H1 (cell line): ENCODE results near the gene PKMYT1. TPM values are rescaled to one million over a fixed set of nuclear protein-coding genes. Genes with fewer than 3 reads are reported as not detected.
A peak's percentile ranks its signal among the peaks of the same experiment; 100 is the strongest.

ENCODE experiments used
- CTCF ChIA-PET: fragments of 300-600 bp; sonication (Branson Sonifier 250); formaldehyde crosslinking; loops from one replicate; lab custom pipeline; 2021; ENCODE audit not compliant: partially characterized antibody; lab: Charles Lee
- POLR2A ChIA-PET: fragments of 300-600 bp; sonication (Branson Sonifier 250); formaldehyde crosslinking; loops from one replicate; lab custom pipeline; 2021; ENCODE audit warnings: inconsistent platforms; ENCODE audit not compliant: partially characterized antibody; lab: Charles Lee
- DNase-seq, 2 experiments: peaks; one replicate each; pipeline versions ENCODE4 v3.0.0 to v3.0.0-alpha.2; 2010 to 2022; ENCODE audit warnings: low spot score in 2 of 2, low read depth in 1 of 2, mixed read lengths in 1 of 2
- FAIRE-seq: peaks from 2 replicates; lab custom pipeline; 2011; peaks lifted over from hg19 to GRCh38; lab: Jason Lieb, UNC
- H2AFZ ChIP-seq: 2 replicates; pipeline ENCODE4 v1.8.1; 2012; ENCODE audit warnings: low read length, inconsistent platforms
- H2AK5ac ChIP-seq: 2 replicates; pipeline ENCODE4 v1.6.1; 2013; ENCODE audit warnings: low read depth, low read length
- H2BK120ac ChIP-seq: replicated peaks from 2 replicates; pipeline ENCODE3; 2013; ENCODE audit warnings: low read depth, low read length, inconsistent platforms
- H2BK12ac ChIP-seq: 2 replicates; pipeline ENCODE4 v1.6.1; 2013; ENCODE audit warnings: low read depth, low read length
- H2BK15ac ChIP-seq: 2 replicates; pipeline ENCODE4 v1.6.1; 2013; ENCODE audit warnings: low read length
- H2BK20ac ChIP-seq: 2 replicates; pipeline ENCODE4 v1.6.1; 2013; ENCODE audit warnings: low read length
- H2BK5ac ChIP-seq: 2 replicates; pipeline ENCODE4 v1.6.1; 2013; ENCODE audit warnings: low read depth, low read length
- H3K14ac ChIP-seq: 2 replicates; pipeline ENCODE4 v1.6.1; 2013; ENCODE audit warnings: inconsistent platforms; ENCODE audit not compliant: insufficient read length
- H3K18ac ChIP-seq: 2 replicates; pipeline ENCODE4 v1.6.1; 2013; ENCODE audit warnings: low read length; ENCODE audit errors: extremely low read depth
- H3K23ac ChIP-seq: 2 replicates; pipeline ENCODE4 v1.6.1; 2013; ENCODE audit warnings: inconsistent platforms; ENCODE audit not compliant: insufficient read length
- H3K23me2 ChIP-seq: 2 replicates; pipeline ENCODE4 v1.6.1; 2013; ENCODE audit warnings: low read depth, low read length
- H3K27ac ChIP-seq: 2 replicates; pipeline ENCODE4 v1.6.1; 2011; ENCODE audit warnings: low read depth, low read length, inconsistent platforms
- H3K27me3 ChIP-seq, 4 experiments: replicated peaks in 1 of 4; 1 replicate in 1 of 4; 2 replicates in 3 of 4; pipeline versions ENCODE4 v1.6.1 to v1.8.1; 2011 to 2013; ENCODE audit warnings: low read length in 3 of 4, mild to moderate bottlenecking in 3 of 4, inconsistent platforms in 2 of 4, mixed read lengths in 2 of 4, moderate library complexity in 1 of 4; ENCODE audit not compliant: control insufficient read depth in 3 of 4, insufficient read depth in 3 of 4; ENCODE audit errors: extremely low read depth in 1 of 4
- H3K36me3 ChIP-seq, 4 experiments: 2 replicates each; pipeline versions ENCODE4 v1.6.1 to v1.8.1; 2011 to 2013; ENCODE audit warnings: mild to moderate bottlenecking in 4 of 4, low read length in 3 of 4, moderate library complexity in 2 of 4, control low read depth in 1 of 4, inconsistent platforms in 1 of 4; ENCODE audit not compliant: insufficient read depth in 4 of 4, control insufficient read depth in 2 of 4
- H3K4ac ChIP-seq: replicated peaks from 2 replicates; pipeline ENCODE3; 2013; ENCODE audit warnings: low read length, low read depth, mixed read lengths, inconsistent platforms; ENCODE audit not compliant: insufficient read length
- H3K4me1 ChIP-seq, 4 experiments: replicated peaks in 1 of 4; 1 replicate in 1 of 4; 2 replicates in 3 of 4; pipeline versions ENCODE4 v1.6.1 to v1.8.1; 2011 to 2013; ENCODE audit warnings: low read length in 3 of 4, inconsistent platforms in 2 of 4, mixed read lengths in 1 of 4; ENCODE audit not compliant: insufficient read depth in 4 of 4, control insufficient read depth in 3 of 4
- H3K4me2 ChIP-seq, 2 experiments: 2 replicates each; pipeline versions ENCODE4 v1.6.1 to v1.8.1; 2011 to 2013; ENCODE audit warnings: low read depth in 2 of 2, low read length in 2 of 2, control low read depth in 1 of 2, inconsistent platforms in 1 of 2, mild to moderate bottlenecking in 1 of 2; ENCODE audit not compliant: insufficient read depth in 1 of 2
- H3K4me3 ChIP-seq, 4 experiments: fragments of 200-600, 300-600 bp in 1 of 4; sonication (generic), shearing (Covaris generic), sonication (Bioruptor Twin) in 1 of 4; 2 replicates each; pipeline versions ENCODE4 v1.5.1 to v1.8.1; 2011 to 2016; ENCODE audit warnings: low read length in 4 of 4, low read depth in 3 of 4, control low read depth in 2 of 4, inconsistent platforms in 2 of 4, mild to moderate bottlenecking in 2 of 4, mixed read lengths in 1 of 4, moderate library complexity in 1 of 4; ENCODE audit not compliant: insufficient read depth in 2 of 4; ENCODE audit errors: extremely low read depth in 1 of 4
- H3K56ac ChIP-seq: replicated peaks from 2 replicates; pipeline ENCODE3; 2013; ENCODE audit warnings: low read depth, mild to moderate bottlenecking, mixed read lengths, low read length, inconsistent platforms; ENCODE audit not compliant: insufficient read length
- H3K79me1 ChIP-seq: 2 replicates; pipeline ENCODE4 v1.6.1; 2013; ENCODE audit warnings: low read depth, low read length, control low read depth
- H3K79me2 ChIP-seq, 2 experiments: 2 replicates each; pipeline versions ENCODE4 v1.6.1 to v1.8.1; 2012 to 2013; ENCODE audit warnings: low read length in 2 of 2, mild to moderate bottlenecking in 2 of 2, inconsistent platforms in 1 of 2; ENCODE audit not compliant: insufficient read depth in 2 of 2, control insufficient read depth in 1 of 2
- H3K9ac ChIP-seq, 4 experiments: replicated peaks in 1 of 4; 1 replicate in 1 of 4; 2 replicates in 3 of 4; pipeline versions ENCODE4 v1.6.1 to v1.8.1; 2011 to 2013; ENCODE audit warnings: low read depth in 3 of 4, low read length in 3 of 4, control low read depth in 2 of 4, mild to moderate bottlenecking in 2 of 4, moderate library complexity in 2 of 4, inconsistent platforms in 1 of 4; ENCODE audit errors: extremely low read depth in 1 of 4
- H3K9me3 ChIP-seq, 2 experiments: 2 replicates each; pipeline versions ENCODE4 v1.6.1 to v1.8.1; 2012 to 2013; ENCODE audit warnings: mild to moderate bottlenecking in 2 of 2, moderate library complexity in 2 of 2, control low read depth in 1 of 2, inconsistent platforms in 1 of 2, low read depth in 1 of 2, low read length in 1 of 2, mixed read lengths in 1 of 2; ENCODE audit not compliant: insufficient read depth in 2 of 2
- H4K20me1 ChIP-seq, 2 experiments: replicated peaks in 1 of 2; 2 replicates each; pipeline versions ENCODE3 to v1.8.1; 2011 to 2013; ENCODE audit warnings: inconsistent platforms in 2 of 2, low read length in 2 of 2, mild to moderate bottlenecking in 1 of 2; ENCODE audit not compliant: insufficient read depth in 2 of 2, control insufficient read depth in 1 of 2
- H4K5ac ChIP-seq: 2 replicates; pipeline ENCODE4 v1.6.1; 2013; ENCODE audit warnings: low read length, low read depth, mixed read lengths, inconsistent platforms; ENCODE audit not compliant: insufficient read length
- H4K8ac ChIP-seq: 2 replicates; pipeline ENCODE4 v1.8.0; 2013; ENCODE audit warnings: mild to moderate bottlenecking, moderate library complexity, low read length, inconsistent platforms; ENCODE audit not compliant: insufficient read depth; ENCODE audit errors: extremely low read depth
- H4K91ac ChIP-seq: replicated peaks from 2 replicates; pipeline ENCODE3; 2013; ENCODE audit warnings: low read length, mixed read lengths, inconsistent platforms; ENCODE audit not compliant: insufficient read length
- ASH2L ChIP-seq: fragments of 200-600, 300-600 bp; sonication (generic); IDR thresholded peaks from one replicate; pipeline ENCODE4 v1.7.1; 2017; ENCODE audit warnings: low read length
- BCL11A ChIP-seq, 2 experiments: IDR thresholded peaks; one replicate each; pipeline ENCODE4 v1.6.1; 2011; ENCODE audit warnings: low read depth in 2 of 2, low read length in 2 of 2, mild to moderate bottlenecking in 2 of 2
- CEBPB ChIP-seq: IDR thresholded peaks from 2 replicates; pipeline ENCODE4 v1.6.1; 2012; ENCODE audit warnings: low read depth, low read length
- CHD2 ChIP-seq: IDR thresholded peaks from 2 replicates; pipeline ENCODE4 v1.6.1; 2012; ENCODE audit warnings: low read length, improper control_type of control experiment
- CTCF ChIP-seq, 3 experiments: IDR thresholded peaks; 1 replicate in 2 of 3; 2 replicates in 1 of 3; pipeline versions ENCODE4 v1.5.1 to v1.6.1; 2011; ENCODE audit warnings: low read length in 3 of 3, mild to moderate bottlenecking in 3 of 3, inconsistent platforms in 2 of 3, low read depth in 1 of 3, moderate library complexity in 1 of 3; ENCODE audit not compliant: insufficient read depth in 1 of 3; ENCODE audit errors: control extremely low read depth in 1 of 3
- NRF1 ChIP-seq: IDR thresholded peaks from 2 replicates; pipeline ENCODE4 v1.6.1; 2011; ENCODE audit warnings: mild to moderate bottlenecking, low read depth, low read length, improper control_type of control experiment
- PHF8 ChIP-seq: fragments of 200-600 bp; sonication (generic); conservative IDR thresholded peaks from 2 replicates; pipeline ENCODE4 v1.7.1; 2012; ENCODE audit warnings: low read depth, mild to moderate bottlenecking, inconsistent platforms, low read length, moderate library complexity
- POLR2A ChIP-seq, 2 experiments: IDR thresholded peaks; 1 replicate in 1 of 2; 2 replicates in 1 of 2; pipeline ENCODE4 v1.6.1; 2011; ENCODE audit warnings: low read depth in 2 of 2, low read length in 2 of 2, mild to moderate bottlenecking in 2 of 2; ENCODE audit errors: control extremely low read depth in 1 of 2
- POLR2AphosphoS5 ChIP-seq: IDR thresholded peaks from 2 replicates; pipeline ENCODE4 v1.6.1; 2011; ENCODE audit warnings: low read depth, low read length
- SIX5 ChIP-seq: IDR thresholded peaks from 2 replicates; pipeline ENCODE4 v1.6.1; 2011; ENCODE audit warnings: mild to moderate bottlenecking, low read depth, low read length
- SP2 ChIP-seq: IDR thresholded peaks from 2 replicates; pipeline ENCODE4 v1.6.1; 2012; ENCODE audit warnings: mild to moderate bottlenecking, low read length, inconsistent platforms
- YY1 ChIP-seq: IDR thresholded peaks from 2 replicates; pipeline ENCODE4 v1.6.1; 2011; ENCODE audit warnings: low read depth, mild to moderate bottlenecking, low read length
- ZNF274 ChIP-seq: IDR thresholded peaks from 2 replicates; pipeline ENCODE4 v1.7.0; 2012; ENCODE audit warnings: low read length, borderline replicate concordance; ENCODE audit errors: extremely low read depth
- WGBS, 2 experiments: shearing (Covaris generic) in 1 of 2; methylation state at CpG; one replicate each; pipeline versions ENCODE4 v1.1.6 to v1.1.7; 2013 to 2015; ENCODE audit warnings: low lambda C conversion rate in 2 of 2, mixed read lengths in 2 of 2, inconsistent platforms in 1 of 2, low coverage in 1 of 2, missing lambda C conversion rate in 1 of 2; ENCODE audit not compliant: insufficient replicate concordance in 2 of 2, insufficient coverage in 1 of 2, insufficient read length in 1 of 2; ENCODE audit errors: extremely low coverage in 1 of 2, missing lambda C conversion rate in 1 of 2; 5-methylcytosine and 5-hydroxymethylcytosine counted together
- polyA plus RNA-seq, 7 experiments: library from polyadenylated mRNA; depleted of rRNA in 3 of 7; stranded (reverse) in 5 of 7; unstranded in 2 of 7; fragments of >200 nt in 5 of 7; fragments of 200-250 nt in 2 of 7; gene quantifications; 1 replicate in 5 of 7; 2 replicates in 1 of 7; 4 replicates in 1 of 7; pipeline versions ENCODE4 v1.2.1 to v1.2.3, GENCODE V29; 2011 to 2013; ENCODE audit warnings: missing spikeins in 2 of 7, mixed read lengths in 2 of 7
- total RNA-seq: library from RNA; stranded (reverse); fragmentation: NEBNext Ultra II Directional; extraction: Animal tissue kit (Norgen Biotek cat#: 25700); gene quantifications from 2 replicates; pipeline ENCODE4 v1.2.1, GENCODE V29; 2021

The PKMYT1 gene
- total and polyA plus RNA-seq, 2 of the 8 experiments (the other 6 are each of a cell fraction or from before 2014, with no cell fraction given), result 74.7 to 85.2 TPM

- Histone ChIP-seq H3K27ac (no peak overlapping the region), H3K4me3 (no peak overlapping the region), H3K4ac (peak overlapping the region; percentile 66), H3K4me2 (no peak overlapping the region; a peak in 2 of 4 replicates), H3K23ac (no peak overlapping the region), H3K9ac (no peak overlapping the region), H4K91ac (peak overlapping the region; percentile 78), H3K9me3 (no peaks in the 10 kb centered on the region), H4K20me1 (no peaks in the 10 kb centered on the region), H3K18ac (no peak overlapping the region), H3K23me2 (no peaks in the 10 kb centered on the region; the same call in 1 of the 2 replicates), H4K8ac (peak overlapping the region; percentile 43), H2AFZ (no peak overlapping the region), H4K5ac (no peak overlapping the region), H3K79me2 (no peaks in the 10 kb centered on the region), H3K36me3 (no peaks in the 10 kb centered on the region), H3K56ac (no peak overlapping the region), H3K79me1 (no peaks in the 10 kb centered on the region), H3K14ac (no peak overlapping the region), H2BK20ac (no peak overlapping the region; the same call in 1 of the 2 replicates), H2BK12ac (peak overlapping the region; percentile 94; the same call in 1 of the 2 replicates), H2BK120ac (no peak overlapping the region), H3K4me1 (peaks cover 3 to 26% (median 19%) of the 10 kb centered on the region in 4 experiments), H2BK5ac (0 out of 2 replicates have a peak overlapping the region, but pooled peaks have one; percentile 66), H2AK5ac (0 out of 2 replicates have a peak overlapping the region, but pooled peaks have one; percentile 86), H2BK15ac (peak overlapping the region; percentile 72; the same call in 1 of the 2 replicates), H3K27me3 (no peaks in the 10 kb centered on the region; a peak in 1 of 7 replicates)
- 85% methylated on average over 11 of the region's 11 CpGs; no CpG with 5 or more reads in 1 of the 2 experiments for WGBS, 2 experiments
- FAIRE-seq, result no peak
- ChIA-PET CTCF (interaction anchor here (0.6 to 1.7 kb wide), 10 partner anchors 10 to 118 kb away, joined by 3 to 7 read pairs (median 3); partner anchors contain the start of gene CLDN6), POLR2A (interaction anchor here (1.0 to 1.6 kb wide), 7 partner anchors 10 to 174 kb away, joined by 3 to 7 read pairs (median 4); no protein-coding TSS in a partner anchor)
- DNase-seq, result no peak
- TF ChIP-seq PHF8 (no peak), ASH2L (no peak), ZNF274 (no peak), SIX5 (no peak), CHD2 (no peak), CEBPB (no peak), BCL11A (IDR thresholded peaks at IDR 0.05; ENCODE audit: low read depth in 2 of 2, low read length in 2 of 2) (no peak), YY1 (no peak), POLR2AphosphoS5 (no peak), SP2 (no peak), POLR2A (IDR thresholded peaks at IDR 0.05; ENCODE audit: control extremely low read depth in 1 of 2, low read depth in 2 of 2, low read length in 2 of 2) (no peak), NRF1 (no peak), CTCF (IDR thresholded peaks at IDR 0.05; ENCODE audit: control extremely low read depth in 1 of 3, insufficient read depth in 1 of 3, low read depth in 1 of 3, low read length in 3 of 3) (no peak)
Observed at GRCh38 chr16:2956579-2956956, 23.7 kb downstream of the PKMYT1 start.
